GM21717 (cell line): ENCODE measurements around the gene PCTP.

Experiments used
- ATAC-seq: cut with Tn5 transposase; IDR thresholded peaks from one replicate; pipeline ENCODE4 v1.9.1; 2021; ENCODE audit warnings: mild to moderate bottlenecking, moderate library complexity; ENCODE audit not compliant: unreplicated experiment

PCTP gene

DNA sequence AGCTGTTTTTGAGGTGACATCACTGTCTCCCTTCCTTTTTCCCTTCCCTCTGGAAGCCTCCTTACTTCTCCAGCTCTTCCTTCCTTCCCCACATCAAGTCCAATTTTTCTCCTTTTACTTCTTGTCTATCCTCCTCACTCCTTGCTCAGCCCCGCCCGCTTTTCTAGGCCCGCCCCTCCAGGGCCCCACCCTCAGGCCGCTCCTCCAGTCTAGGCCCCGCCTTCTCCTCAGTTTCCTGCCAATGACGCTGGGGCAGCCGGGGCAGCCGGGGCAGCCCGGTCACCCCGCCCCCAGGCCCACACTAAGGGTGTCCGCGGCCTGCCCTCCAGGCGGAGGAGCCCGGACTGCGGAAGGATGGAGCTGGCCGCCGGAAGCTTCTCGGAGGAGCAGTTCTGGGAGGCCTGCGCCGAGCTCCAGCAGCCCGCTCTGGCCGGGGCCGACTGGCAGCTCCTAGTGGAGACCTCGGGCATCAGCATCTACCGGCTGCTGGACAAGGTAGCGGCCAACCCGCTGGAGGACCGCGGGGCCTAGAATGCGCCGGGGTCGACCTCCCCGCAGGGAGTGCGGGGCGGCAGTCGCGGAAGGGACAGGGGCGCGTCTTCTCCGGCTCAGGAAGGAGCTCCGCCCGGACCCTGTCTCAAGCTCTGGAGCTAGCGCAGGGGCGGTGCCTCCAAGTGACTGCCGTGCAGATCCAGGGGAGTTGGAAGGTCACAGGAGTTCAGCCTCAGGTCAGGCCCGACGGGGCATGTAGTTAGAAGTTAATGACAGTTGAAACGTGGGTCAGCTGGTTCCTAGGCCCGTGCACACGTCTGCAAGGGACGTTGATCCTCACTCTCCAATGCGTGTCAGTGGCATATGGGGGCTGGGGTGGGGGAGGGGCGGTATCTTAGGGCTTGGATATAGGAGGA lies at the start of gene PCTP:
Gene PCTP, plus strand, starts transcription at position 302 of the 908 bp plus-strand sequence. Its CDS starts 53 bp downstream, at position 355.
- peak; percentile 100 for ATAC-seq

DNA sequence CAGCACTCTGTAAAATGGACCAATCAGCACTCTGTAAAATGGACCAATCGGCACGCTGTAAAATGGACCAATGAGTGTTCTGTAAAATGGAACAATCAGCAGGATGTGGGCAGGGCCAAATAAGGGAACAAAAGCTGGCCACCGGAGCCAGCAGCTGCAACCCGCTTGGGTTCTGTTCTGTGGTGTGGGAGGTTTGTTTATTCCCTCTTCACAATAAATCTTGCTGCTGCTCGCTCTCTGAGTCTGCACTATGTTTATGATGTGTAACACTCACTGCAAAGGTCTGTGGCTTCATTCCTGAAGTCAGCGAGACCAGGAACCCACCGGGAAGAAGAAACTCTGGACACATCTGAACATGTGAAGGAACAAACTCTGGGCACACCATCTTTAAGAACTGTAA lies 48.7 kb upstream of the PCTP start:
- no peak for ATAC-seq

DNA sequence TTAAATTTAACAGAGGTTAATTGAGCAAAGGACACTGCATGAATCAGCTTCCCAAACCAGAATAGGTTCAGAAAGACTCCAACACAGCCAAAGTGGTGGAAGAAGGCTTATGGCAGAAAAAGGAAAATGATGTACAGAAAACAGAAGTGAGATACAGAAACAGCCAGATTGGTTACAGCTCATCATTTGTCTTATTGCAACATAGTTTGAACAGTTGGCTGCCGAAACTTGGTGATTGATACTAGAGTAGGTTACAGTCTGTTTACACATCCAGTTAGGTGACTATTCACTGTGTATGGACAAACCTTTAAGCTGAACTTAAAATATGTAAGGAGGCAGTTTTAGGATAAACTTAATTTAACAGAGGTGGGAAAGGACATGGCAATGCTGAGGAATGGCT lies 46.5 kb upstream of the PCTP start:
- no peak for ATAC-seq

DNA sequence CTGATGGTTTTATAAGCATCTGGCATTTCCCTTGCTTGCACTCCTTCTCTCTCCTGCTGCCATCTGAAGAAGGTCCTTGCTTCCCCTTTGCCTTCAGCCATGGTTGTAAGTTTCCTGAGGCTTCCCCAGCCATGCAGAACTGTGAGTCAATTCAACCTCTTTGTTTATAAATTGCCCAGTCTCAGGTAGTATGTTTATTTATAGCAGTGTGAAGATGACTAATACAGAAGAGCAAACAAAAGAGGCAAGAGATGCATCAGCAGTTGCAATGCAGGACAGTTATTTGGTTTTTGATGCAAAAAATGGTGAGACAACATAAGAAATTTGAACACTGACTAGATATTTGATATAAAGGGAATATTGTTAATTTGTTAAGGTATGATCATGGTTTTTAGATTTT lies 45.0 kb upstream of the PCTP start:
- no peak for ATAC-seq

DNA sequence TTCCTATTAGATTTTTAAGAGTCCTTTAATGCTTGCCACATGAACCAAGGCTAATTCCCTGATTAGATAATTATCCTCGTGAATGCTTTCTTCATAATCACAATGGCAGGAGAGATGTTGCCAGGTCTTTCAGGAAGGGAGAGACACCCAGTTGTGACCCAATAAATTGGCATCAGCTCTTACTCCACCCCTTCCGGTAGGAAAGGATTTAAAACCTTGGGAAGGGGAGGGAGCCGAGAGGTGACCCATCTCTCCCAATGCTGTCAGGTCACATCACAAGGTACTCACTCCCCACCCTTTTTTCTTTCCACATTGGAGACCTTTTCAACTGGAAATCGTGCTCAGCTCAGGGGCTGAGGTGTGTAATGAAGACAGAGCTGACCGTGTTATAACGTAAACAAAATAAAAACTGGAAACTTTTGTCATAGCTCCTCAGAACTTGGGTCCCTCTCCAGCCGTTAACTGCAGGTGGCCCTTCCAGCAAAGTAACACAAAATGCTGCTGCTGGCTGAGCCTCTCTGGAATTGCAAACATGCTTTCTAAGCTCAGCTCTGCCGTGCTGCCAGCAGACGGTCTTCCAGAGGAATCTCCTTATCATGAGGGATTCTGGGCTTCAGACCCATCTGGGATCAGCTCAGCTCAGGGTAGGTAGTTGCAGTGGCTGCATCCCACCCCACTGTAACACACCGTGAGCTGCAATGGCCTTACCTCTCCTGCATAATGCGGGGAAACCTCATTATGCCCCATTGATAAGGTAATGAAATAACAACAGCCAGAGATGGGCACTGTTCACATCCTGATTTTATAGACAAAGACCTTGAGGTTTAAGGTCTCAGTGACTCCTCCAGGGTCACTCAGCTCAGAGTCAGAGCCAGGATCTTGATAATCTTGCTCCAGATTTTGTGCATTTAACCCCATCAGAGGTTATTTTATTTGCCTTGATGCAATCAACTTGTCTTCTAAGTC lies 43.8 kb upstream of the PCTP start:
- no peak for ATAC-seq

DNA sequence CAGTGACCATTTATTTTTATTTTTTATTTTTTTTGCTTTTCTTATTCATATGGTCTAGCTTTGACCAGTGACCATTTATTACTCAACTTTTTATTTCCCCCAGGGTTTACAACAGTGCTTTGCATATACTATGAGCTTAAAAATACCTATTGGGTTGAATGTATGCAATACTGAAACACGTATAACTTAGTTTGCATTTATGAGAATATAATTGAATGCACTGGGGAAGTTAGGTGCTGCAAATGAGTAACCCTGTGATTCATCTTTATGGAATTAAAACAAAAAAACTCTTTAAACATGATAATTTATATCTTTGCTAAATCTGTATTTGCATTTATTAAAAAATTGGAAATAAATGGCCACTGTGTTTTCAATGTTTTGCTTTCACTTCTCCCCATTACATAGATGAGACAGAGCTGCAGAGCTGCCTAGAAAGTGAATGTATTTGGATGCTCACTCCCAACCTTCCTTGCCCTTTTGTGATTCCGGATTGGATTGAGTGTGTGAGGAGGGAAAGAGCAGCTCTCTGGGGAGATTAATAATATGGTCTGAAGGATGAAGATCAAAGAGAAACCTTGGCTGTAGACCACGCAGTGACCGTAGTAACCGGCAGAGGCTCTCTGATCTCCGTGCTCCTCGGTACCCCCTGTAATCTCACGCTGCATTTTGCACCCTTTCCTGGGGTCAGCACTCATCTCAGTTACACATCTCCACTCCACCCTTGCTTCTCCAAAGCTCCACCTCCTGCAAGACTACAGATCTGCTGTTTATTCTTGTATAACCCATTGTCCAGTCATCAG lies 42.5 kb upstream of the PCTP start:
- no peak for ATAC-seq

DNA sequence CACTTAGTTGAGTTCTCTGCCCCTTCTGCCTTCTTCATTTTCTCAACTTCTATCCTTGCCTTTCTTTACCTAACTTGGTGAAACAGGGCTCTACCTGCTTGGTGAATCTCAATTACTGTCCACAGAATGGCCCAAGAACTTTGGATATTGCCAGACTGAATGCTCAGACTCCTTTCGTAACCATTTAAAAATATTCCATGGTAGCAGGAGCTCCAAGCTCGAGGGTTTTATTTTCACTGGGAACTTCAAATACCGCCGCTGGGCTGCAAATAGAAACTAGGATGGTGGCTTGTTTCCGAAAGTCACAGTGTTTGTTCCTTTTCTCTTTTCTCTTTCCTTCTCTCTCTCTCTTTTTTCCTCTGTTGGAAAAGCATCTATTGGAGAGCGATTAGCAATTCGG lies 41.4 kb upstream of the PCTP start:
- no peak for ATAC-seq

DNA sequence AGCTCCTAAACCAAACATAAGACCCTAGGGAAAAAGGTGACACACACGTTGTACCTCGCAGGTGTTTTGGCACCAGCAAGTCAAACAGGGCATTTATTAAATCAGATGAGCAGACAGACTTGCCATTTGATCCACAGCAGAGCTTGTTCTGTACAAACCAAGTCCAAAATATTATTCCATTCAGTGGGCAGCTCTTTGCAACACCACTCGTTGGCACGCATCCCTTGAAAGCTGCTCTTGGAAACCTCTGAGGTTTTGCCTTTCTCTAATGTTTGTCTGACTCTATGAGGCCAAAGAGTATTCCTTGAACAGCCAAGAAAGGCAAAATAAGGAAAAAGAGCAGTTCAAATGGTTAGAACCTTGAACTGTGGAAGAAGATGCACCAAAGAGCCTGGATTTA lies 40.9 kb upstream of the PCTP start:
- no peak for ATAC-seq

DNA sequence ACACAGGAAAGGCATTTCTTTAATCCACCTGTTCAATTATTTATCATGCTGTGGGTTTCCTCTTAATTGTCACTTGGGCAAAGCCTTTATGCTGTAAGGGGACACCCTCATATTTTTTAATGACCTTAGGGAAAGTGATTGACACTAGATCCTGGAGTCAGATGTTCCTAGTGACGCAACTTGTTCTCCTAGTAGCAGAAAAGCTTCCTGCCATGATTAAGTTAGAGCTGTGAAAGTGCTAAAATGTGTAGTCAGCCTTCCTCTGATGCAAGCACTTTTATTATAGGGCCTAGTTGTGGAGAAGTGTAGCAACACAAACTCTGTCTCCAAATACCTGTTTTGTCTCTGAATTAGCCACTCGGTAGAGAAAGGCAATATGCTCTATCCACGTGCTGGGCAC lies 40.4 kb upstream of the PCTP start:
- no peak for ATAC-seq

DNA sequence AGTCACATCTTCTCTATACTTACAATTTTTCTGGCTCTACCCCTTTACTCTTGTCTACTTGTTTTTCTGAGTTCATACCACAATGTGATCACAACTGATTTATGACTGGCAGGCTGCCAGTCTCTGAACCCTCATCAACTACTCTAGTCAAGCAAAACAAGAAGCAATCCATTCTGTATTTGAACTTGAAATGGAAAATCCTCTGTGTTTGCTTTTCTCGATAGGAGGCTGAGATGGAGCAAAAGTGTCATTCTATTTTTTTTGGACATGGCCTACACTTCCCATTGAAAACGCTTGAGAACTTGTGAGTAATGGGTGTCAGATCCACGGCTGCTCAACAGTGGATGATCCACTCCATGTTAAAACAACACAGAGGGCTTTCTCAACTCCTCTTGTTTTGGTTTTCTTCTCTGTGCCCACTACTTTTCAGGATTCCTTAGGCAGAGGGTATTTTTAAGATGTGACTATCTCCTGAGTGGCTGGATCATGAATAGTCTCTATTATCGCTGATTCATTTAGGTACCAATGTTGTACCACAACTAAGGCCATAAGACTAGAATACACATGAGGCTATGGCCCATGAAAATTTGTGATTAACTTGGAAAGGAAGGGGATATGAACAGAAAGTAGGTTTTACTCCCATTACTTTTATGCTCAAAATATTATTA lies 39.9 kb upstream of the PCTP start:
- ATAC-seq: no peak

DNA sequence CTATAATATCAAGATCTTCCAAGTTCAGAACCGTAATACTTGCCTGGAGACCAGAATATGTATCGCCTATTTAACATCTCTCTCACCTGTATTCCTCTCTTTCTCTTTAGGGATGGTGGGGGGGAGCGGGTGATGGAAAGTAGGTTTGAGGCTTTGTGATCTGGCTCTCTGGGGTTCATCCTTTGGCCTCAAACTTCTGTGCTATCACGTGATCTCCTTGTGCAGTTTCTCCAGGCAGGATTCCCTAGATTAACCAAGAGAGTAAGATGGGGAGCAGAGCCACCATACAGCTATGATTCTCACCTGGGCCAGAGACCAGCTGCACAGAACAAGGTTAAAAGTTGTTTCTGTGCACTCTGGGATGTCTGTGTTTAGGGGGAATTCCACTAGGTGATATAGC lies 33.4 kb upstream of the PCTP start:
- no peak for ATAC-seq

DNA sequence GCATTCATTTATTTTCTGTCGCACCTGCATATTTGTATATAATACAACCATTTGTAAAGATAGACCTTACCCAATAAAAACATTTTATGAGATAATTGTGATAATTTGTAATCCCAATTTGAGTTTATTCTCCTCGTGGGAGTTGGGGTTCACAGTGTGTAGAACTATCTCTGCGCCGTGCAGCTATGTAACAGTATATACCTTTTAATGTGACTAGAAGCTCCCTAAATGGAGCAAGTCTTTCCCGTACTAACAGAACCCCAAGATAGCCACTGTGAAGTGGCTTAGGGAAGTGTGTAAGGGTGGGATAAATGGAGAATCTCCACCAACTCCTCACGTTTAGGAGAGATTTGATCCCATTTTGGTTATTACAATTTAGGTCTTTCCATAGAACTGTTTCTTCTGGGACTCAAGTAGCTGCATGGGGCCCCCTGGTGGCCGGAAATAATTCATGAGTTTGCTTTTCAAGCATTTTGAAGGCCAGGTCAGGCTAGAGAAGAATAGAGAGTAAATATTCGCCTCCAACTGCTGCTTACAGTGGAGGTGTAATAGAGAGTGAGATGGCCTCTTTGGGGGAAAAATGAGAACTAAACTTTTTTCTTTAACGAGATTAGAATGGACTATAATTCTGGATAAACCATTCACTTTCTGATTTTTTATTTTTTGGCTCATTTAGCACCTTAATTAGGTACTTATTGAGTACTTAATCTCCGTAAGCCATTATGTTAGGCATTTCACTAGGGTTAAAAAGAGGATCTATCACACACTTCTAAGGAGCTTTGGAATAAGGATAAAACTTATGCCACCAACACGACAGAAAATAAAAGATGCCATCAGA lies 32.7 kb upstream of the PCTP start:
- no peak for ATAC-seq

DNA sequence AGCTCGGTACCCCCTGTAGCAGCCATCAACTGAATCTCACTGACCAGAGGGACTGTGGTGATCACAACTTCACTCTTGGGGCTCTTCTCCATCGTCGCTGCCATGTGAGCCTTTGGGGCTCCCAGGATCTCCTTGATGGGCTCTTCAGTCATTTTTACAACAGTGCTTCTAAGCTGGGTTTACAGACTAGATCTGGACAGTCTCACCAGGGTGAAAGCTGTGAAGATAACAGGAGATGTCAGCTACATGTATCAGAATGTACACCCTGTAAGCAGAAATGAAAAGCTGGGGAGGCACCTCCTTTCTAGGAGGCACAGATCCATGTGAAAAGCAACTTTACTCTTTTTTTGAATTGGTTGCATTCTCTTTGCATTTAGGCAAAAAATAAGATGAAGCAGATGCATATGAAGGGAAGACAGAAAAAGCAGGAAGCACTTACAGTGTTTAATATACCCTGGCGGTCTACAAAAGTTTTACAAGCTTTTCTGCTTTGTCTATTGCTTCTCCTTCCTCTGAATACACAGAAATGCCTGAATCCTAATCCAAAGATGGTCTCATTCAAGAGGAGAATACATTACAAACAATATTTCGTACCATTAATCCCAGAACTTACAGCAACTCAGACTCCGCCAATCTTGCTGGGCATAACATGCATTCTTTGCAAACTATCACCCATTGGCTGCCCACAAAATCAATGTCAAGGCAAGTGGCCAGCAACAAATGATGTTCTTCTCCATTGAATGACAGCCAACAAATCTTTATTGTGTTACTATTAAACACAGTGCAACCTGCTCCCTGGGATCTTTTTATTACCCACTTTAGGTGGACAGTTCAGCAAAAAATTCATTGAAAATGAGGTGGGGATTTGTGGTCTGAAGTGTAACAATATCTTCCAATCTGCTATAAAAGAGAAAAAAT lies 29.7 kb upstream of the PCTP start:
- ATAC-seq: no peak

DNA sequence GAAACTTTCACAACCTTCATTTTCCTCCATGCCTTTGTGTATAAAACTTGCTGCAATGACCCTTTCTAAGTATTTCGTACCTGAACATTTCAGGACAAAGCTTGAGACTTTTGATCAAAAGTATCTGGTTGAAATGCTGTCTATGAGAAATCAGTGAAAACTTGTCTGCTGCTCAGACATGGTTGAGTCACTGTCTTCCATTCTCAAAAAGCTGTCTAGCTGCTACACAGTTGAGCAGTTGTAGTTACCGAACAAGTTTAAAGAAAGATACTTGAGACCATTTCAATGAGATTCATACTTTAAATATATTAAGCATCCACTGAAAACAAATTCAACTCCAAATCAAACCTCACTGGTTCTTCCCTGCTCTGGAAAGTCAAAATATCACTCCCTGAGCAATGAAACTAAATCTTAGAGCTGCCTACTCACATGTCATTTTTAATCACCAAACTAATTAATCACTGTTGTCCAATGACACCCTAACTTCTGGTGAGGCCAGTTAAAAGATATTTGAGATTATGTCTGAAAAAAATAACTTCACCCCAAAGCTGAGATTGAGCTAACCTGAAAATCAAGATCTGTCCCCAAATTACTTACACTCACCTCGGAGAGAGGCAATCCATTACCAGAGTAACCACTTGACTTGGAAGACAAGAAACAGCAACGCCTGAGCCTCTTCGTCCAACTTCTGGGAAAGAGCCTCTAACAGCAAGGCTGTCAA lies 28.7 kb upstream of the PCTP start:
- ATAC-seq: no peak

DNA sequence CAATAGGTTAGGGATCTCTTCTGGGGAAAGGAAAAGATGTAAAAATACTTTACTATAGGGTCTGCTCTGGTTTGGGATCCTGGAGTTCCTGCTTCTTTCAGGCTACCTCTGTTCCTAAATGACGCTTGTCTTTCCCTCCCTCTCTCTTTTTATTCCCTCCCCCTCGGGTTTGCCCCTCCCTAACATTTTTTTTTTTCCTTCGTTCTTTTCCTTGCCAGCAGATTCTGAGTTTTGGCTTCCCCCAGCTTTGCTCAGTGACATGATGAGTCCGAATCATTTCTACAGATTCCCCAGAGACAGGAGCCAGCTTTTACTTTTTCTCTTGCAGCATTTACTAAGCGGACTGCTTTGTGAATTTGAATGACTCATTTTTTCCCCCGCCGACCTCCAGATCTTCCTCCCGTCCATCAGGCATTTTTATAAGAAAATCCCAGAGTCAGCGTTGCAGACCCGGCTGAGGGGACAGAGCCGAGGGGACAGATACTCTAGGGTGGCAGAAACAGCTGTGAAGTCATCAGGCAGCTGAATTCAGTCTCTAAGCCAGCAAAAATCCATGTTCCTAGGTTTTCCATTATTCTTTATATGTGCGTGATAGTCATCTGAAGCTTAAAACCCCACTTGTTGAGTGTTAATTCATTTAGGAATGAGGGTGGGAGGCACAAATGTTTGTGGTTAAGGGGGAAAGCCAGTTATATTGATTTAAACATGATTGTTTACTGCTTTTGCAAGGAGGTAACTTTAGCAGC lies 27.9 kb upstream of the PCTP start, which contains the start of gene TMEM100:
Gene TMEM100, minus strand, starts transcription at position 123 of the 746 bp plus-strand sequence. CDS start 1,794 bp downstream, outside the sequence.
- ATAC-seq: no peak

DNA sequence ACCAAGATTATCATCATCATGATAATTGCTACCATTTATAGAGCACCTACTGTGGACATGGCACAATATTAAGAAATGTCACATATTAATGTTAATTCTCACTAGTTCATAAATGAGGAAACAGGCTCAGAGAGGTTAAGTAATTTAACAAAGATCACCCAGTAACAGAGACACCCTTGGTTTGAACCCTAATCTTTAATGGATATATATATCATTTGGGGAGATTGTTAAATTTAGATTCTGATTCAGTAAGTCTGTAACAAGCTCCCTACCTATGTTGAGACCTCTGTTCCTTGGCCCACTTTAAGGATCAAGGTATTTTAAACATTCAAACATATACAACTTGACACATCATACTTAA lies 27.4 kb upstream of the PCTP start:
- ATAC-seq: no peak

DNA sequence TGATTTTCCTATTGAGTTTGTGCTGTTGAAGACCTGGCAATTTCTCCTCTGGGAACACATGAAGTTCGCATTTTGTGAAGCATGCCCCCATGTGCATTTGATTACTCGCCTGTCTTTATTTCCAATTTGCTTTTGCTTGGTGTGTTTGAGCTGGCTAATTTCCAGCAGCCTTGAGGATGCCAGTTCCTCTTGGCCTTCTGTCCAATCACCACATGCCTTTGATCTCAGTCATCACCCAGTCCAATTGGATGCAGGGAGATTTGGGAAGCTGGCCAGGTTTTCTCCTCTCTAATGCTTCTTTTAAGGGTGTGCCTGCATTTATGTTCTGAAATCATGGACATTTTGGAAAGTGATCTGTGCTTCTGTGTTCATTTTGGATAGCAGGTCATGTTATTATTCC lies 24.4 kb upstream of the PCTP start:
- no peak for ATAC-seq
